Measurements from ENCODE around the gene MFAP5. TPM values are rescaled to one million over a fixed set of nuclear protein-coding genes. Genes with fewer than 3 reads are reported as not detected.

MFAP5 gene
- total and polyA plus RNA-seq, 2 of the 4 experiments (the other 2 are of a cell fraction): 0.90 to 1.9 TPM

GRCh38 chr12:8603856-8604255, 58.8 kb downstream of the MFAP5 start:
- dilution Hi-C loops (cut with HindIII; ENCODE audit: low sequenced_read_pairs, unreplicated experiment): no loop called here

More at GRCh38 chr12:8603856-8604255, 58.8 kb downstream of the MFAP5 start:
- no peaks in the 10 kb centered on the region for H3K9me3 ChIP-seq (ENCODE audit: control insufficient read depth, insufficient read depth, low read length)
- no peak overlapping the region for H3K9ac ChIP-seq (ENCODE audit: low read depth, low read length)
- H3K27ac ChIP-seq (ENCODE audit: insufficient read depth, low read length): no peak overlapping the region
- H3K14ac ChIP-seq (replicated peaks; ENCODE audit: low read depth, low read length): no peak overlapping the region
- H2AK9ac ChIP-seq (replicated peaks; ENCODE audit: low read depth, low read length, poor library complexity): no peak overlapping the region
- no CpG with 5 or more reads among the region's 3 CpGs for WGBS, 2 experiments (ENCODE audit: extremely low coverage in 2 of 2, insufficient read length in 1 of 2)
- H3K18ac ChIP-seq (ENCODE audit: low read depth, low read length): no peak overlapping the region
- H2AK5ac ChIP-seq (ENCODE audit: low read depth, low read length): no peak overlapping the region
- H3K4me1 ChIP-seq (ENCODE audit: control insufficient read depth, insufficient read depth, low read length): no peaks in the 10 kb centered on the region
- CTCF ChIA-PET: no interaction called here
- no peak overlapping the region for H2BK15ac ChIP-seq (ENCODE audit: low read depth, low read length)
- no peak overlapping the region for H2BK120ac ChIP-seq (ENCODE audit: low read depth, low read length)
- POLR2A ChIA-PET (ENCODE audit: unreplicated experiment): no interaction called here
- H3K27me3 ChIP-seq (ENCODE audit: control insufficient read depth, insufficient read depth, low read length): no peaks in the 10 kb centered on the region
- no peaks in the 10 kb centered on the region for H3K36me3 ChIP-seq (ENCODE audit: control insufficient read depth, insufficient read depth, low read length)
- no peak overlapping the region for H4K5ac ChIP-seq (ENCODE audit: low read depth, low read length)
- intact Hi-C loops (cut with micrococcal nuclease) (no loop called here), in situ Hi-C loops (cut with MboI; ENCODE audit: low sequenced_read_pairs) (no loop called here)
- H2BK5ac ChIP-seq (ENCODE audit: low read depth, low read length, poor library complexity, severe bottlenecking): no peak overlapping the region
- no peak overlapping the region for H4K91ac ChIP-seq (ENCODE audit: insufficient read depth, low read depth, low read length)
- H3K79me1 ChIP-seq (ENCODE audit: low read depth in 1 of 2, low read length in 2 of 2): no peaks in the 10 kb centered on the region
- H3K4ac ChIP-seq (ENCODE audit: low read depth, low read length): no peak overlapping the region
- H2AFZ ChIP-seq (replicated peaks; ENCODE audit: low read length, poor library complexity): no peak overlapping the region
- H4K20me1 ChIP-seq (ENCODE audit: insufficient read depth, low read length): no peaks in the 10 kb centered on the region
- no peak for ATAC-seq (ENCODE audit: low read depth)
- no peak overlapping the region for H3K56ac ChIP-seq (ENCODE audit: extremely low read depth, insufficient read depth, low read length)
- no peak overlapping the region for H3K4me3 ChIP-seq (ENCODE audit: insufficient read depth, low read depth, low read length)
- no peak for DNase-seq
- no TSS peak for BruUV-seq (replicated peaks)
- no peak overlapping the region for H3K4me2 ChIP-seq (ENCODE audit: low read depth, low read length)
- H4K8ac ChIP-seq (ENCODE audit: low read depth in 2 of 2, low read length in 2 of 2): no peak overlapping the region
- no peak for TF ChIP-seq RFX5 (IDR thresholded peaks at IDR 0.05; ENCODE audit: low read depth, low read length)
- no peak for TF ChIP-seq BHLHE40 (IDR thresholded peaks at IDR 0.05; ENCODE audit: low read depth, low read length)
- no peak for TF ChIP-seq RCOR1 (IDR thresholded peaks at IDR 0.05; ENCODE audit: insufficient replicate concordance, low read length)
- no peak for TF ChIP-seq POLR2A (IDR thresholded peaks at IDR 0.05; ENCODE audit: low read depth, low read length)
- TF ChIP-seq NFE2L2 (IDR thresholded peaks at IDR 0.05; ENCODE audit: low read depth, low read length): no peak
- TF ChIP-seq CEBPB (IDR thresholded peaks at IDR 0.05; ENCODE audit: low read depth, low read length): no peak
- no peak for TF ChIP-seq FOS (IDR thresholded peaks at IDR 0.05; ENCODE audit: low read depth, low read length)
- no peak for TF ChIP-seq MXI1 (IDR thresholded peaks at IDR 0.05; ENCODE audit: borderline replicate concordance, low read depth, low read length)
- no peak for TF ChIP-seq SMC3 (IDR thresholded peaks at IDR 0.05; ENCODE audit: low read depth, low read length)
- TF ChIP-seq RAD21 (IDR thresholded peaks at IDR 0.05; ENCODE audit: low read length): no peak
- no peak overlapping the region for H3K23ac ChIP-seq (ENCODE audit: low read depth, low read length)
- no peak overlapping the region for H2BK20ac ChIP-seq (ENCODE audit: low read depth, low read length)
- no peaks in the 10 kb centered on the region for H3K9me1 ChIP-seq (ENCODE audit: insufficient read depth, low read length)
